ENCODE data around the gene PRAC2.

Gene PRAC2

DNA sequence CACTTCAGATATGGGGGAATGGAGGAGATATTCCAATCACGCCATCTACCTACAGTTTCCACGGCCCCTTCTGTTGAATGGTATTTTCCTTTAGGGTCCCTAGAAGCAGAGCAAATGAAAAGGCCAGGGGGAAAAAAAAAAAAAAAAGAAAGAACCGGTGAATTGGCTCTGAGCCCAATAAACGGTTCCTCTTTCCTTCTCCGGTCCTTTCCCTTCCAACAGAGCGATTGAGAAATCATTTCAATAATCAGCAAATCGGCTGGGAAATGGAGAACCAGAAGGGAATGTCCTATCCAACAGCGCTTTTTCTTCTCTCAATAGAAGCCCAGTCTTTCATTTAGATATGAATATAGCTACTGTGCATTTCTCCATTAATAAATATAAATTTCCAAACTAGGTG is 32.4 kb downstream of the PRAC2 start:
- DNase-seq (ENCODE audit: low read depth) = no peak

DNA sequence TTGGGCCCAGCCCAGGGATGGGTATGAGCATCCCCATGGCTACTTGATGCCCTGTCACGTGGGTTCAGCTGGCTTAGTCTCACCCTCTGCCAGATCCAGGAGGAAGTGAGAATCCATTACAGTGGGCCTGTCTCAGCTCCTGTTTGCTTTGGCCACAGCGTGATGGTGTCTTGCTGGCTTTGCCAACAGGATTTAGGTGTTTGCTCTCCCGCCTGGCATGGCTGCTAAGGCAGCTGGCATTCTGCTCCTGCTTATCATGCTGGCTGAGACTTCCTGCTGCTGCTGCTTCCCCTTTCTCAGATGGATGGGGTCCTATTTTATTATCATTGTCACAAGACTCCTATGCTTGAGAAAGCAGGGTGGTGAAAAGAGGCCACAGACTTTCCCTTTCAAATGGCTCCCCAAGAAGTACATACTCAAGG is 33.9 kb downstream of the PRAC2 start:
- no peak for DNase-seq (ENCODE audit: low read depth)

DNA sequence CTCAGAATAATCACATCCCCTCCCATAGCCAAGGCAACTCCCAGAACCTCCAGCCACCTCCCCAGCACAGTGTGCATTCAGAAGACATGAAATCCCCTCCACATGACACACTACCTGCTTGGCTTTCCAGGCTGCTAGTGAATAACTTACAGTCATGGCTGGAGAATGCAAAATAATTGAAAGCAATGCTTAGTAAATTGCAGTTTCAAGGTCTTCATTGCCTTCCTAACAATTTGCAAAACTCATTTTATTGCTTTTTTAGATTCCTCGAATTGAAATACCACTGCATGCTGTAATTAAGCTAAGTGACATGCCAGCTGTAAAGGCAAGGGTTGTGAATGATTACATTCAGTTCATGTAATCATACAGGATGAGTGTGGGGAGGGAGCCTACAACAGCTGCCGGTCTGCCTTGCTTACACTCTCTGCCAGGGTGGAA is 34.6 kb downstream of the PRAC2 start:
- DNase-seq (ENCODE audit: low read depth) = peak; percentile 44

DNA sequence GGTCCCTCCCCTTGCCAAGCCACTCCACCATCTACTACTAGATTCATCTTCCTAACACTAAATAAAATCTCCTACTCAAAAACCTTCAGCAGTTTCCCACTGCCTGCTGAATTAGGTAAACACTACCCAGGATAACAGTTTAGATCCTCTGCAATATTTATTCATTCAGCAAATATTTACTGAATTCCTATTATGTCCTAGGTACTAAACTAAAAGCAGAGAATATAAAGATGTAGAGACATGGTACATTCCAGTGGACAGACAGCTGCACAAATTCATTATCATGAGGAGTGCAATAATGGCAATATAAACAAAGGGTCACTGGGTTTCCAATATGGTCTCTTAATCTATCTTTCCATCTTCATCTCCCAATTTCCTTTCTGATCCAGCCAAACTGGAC is 36.3 kb downstream of the PRAC2 start:
- DNase-seq (ENCODE audit: low read depth) = no peak

DNA sequence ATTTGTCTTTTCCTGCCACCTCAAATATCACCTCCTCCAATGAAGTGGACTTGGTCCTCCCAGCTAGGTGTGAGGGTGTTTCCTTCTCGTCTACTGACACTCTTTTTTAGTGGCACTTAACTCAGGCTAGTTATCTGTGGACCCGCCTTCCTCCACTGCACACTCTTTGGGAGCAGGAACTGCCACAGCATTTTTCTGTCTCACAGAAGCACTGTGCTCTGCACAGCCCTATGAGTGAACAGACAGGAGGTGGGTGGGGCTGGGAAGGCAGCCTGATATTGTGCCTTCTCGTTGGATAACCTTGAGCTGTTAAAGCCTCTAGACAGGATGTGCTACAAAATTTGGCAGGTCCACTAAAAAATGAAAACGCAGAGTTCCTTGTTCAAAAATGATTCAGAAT is 37.4 kb downstream of the PRAC2 start:
- DNase-seq (ENCODE audit: low read depth) = no peak

DNA sequence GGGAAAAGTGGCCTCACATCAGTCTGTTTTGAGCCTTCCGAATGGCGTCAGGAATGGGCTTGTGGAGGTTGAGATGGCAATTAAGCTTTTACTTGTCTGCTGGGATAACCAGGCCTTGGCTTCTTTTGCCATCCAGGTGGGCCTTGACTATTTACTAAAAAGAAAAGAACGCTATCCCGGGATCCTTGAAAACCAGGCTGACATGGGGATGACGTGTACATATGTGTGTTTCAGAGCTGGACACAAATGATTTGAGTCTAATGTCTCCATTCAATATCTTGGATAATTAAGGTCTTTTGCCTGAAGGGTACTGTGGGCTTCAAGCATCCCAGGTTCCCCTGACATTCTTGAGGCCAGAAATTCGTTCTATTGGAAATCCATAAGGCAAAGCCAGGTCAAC is 38.1 kb downstream of the PRAC2 start:
- DNase-seq (ENCODE audit: low read depth) = no peak

DNA sequence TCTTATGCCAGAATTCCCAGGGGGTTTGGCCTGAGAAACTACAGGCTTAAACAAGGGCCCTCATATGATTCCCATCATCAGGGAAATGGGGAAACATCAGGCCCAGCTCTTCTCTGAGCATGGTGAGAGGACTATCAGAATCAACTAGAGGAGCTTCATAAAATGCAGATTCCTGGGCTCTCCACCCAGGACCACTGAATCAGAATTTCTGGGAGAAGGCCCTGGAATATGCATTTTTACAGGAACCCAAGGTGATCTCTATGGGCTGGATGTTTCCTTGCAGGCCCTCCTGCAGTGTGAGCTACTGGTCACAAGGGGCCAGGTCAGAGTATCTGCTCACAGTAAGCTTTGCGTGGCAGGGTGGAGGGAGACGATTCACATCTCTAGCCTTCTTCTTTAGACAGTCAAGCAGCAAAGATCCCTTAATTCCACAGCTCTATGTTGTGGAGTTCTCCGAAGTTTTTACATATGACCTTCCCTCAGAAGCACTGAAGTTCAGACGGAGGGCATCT is 44.3 kb downstream of the PRAC2 start:
- DNase-seq (ENCODE audit: low read depth) = no peak

DNA sequence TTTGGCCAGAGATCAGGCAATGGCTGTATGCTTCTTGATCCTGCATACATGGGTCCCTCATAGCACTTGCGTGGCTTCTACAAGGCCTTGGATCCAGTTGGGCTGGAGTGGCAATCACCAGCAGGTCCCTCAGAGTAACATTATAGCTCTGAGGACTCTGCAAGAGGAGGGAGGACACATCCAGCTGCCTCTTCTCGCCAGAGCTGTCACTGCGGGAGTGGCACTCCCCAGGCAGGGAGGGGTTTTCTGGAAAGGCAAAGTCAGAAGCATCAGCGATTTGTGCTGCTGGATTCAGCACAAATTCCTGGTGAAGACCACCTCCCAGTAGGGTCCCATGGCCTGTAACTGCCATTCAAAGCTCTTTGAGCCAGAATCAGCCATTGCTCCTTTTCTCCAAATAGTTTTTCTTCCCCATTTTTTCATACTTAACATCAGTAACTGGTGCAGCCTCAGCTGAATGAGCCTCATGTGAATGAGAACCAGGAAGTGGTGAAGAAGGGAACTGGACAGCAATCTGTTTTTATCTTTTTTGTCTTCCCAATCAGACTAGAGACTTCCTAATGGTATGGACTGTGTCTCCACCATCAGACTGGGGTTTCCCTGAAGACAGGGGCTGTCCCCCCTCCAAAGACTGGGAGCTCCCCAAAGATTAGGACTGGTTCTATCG is 46.2 kb downstream of the PRAC2 start:
- no peak for DNase-seq (ENCODE audit: low read depth)

DNA sequence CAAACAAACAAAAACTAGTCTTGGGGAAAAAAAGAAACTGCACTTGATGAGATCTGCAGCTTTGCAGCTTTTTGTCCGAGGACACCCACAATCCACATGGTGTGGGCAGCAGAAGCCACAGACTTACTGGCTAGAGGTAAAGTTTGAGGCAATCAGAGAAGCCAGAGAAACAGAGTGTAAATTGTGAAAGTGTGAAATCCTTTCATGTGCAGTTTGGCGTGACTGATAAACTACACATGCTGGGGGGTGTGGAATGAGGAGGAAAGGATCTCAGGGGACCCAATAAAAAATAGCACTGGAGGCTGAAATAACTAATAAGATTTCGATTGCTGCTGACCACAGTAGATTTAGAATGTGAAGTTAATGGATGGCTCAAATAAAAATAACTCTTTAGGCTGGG is 48.0 kb downstream of the PRAC2 start:
- DNase-seq (ENCODE audit: low read depth) = no peak

DNA sequence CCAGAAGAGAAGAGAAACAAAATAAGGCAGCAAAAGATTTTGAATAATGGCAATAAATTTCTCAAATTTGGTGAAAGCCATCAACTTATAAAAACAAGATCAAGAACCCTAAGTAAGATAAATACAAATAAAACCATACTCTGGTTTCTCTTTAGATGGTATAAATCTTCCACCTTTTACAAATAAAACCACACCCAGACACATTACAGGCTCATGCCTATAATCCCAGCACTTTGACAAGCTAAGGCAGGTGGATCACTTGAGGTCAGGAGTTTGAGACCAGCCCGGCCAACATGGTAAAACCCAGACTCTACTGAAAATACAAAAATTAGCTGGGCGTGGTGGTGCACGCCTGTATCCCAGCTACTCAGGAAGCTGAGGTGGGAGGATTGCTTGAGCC is 50.3 kb downstream of the PRAC2 start:
- no peak for DNase-seq (ENCODE audit: low read depth)
